ENCODE measurements around the gene TMEM181. TPM values are rescaled to one million over a fixed set of nuclear protein-coding genes. Genes with fewer than 3 reads are reported as not detected.

TMEM181 gene
- total and polyA plus RNA-seq, 2 experiments from 2014 or later = 11.9 to 25.2 TPM

GRCh38 chr6:158559895-158560835 lies at the start of gene TMEM181 (continued):
- TF ChIP-seq ZNF331 (CRISPR knock-in tag; IDR thresholded peaks at IDR 0.05; ENCODE audit: low read depth) = no peak

GRCh38 chr6:158512809-158513208 lies 47.1 kb upstream of the TMEM181 start:
- peaks cover 11% of the 10 kb centered on the region; the same call in 2 of the 3 replicates for H3K4me1 Mint-ChIP-seq
- TF ChIP-seq EZH2phosphoT487 (IDR thresholded peaks at IDR 0.05; ENCODE audit: unreplicated experiment) = no peak
- TF ChIP-seq POLR2AphosphoS5 (IDR thresholded peaks at IDR 0.05; ENCODE audit: low read depth) = no peak
- no peak for TF ChIP-seq REST (IDR thresholded peaks at IDR 0.05; ENCODE audit: unreplicated experiment)
- TF ChIP-seq ETS1 (IDR thresholded peaks at IDR 0.05) = no peak
- no peak for TF ChIP-seq CTCF (conservative IDR thresholded peaks at IDR 0.05; ENCODE audit: low read depth in 2 of 2)
- no peak for TF ChIP-seq CREB1 (CRISPR knock-in tag; IDR thresholded peaks at IDR 0.05; ENCODE audit: low read depth)
- TF ChIP-seq NANOG (IDR thresholded peaks at IDR 0.05; ENCODE audit: borderline replicate concordance) = no peak
- no peak for TF ChIP-seq ZNF114 (CRISPR knock-in tag; IDR thresholded peaks at IDR 0.05)
- TF ChIP-seq EZH2 (IDR thresholded peaks at IDR 0.05; ENCODE audit: low read depth, unreplicated experiment) = no peak
- TF ChIP-seq ZNF331 (CRISPR knock-in tag; IDR thresholded peaks at IDR 0.05; ENCODE audit: low read depth) = no peak
- H3K27ac Mint-ChIP-seq = no peak overlapping the region
- no peaks in the 10 kb centered on the region for H4K20me1 ChIP-seq (replicated peaks; ENCODE audit: insufficient read depth)
- DNase-seq (ENCODE audit: low spot score) (no peak), ATAC-seq (no peak)
- no peaks in the 10 kb centered on the region for H3K79me2 ChIP-seq (replicated peaks; ENCODE audit: insufficient read depth)
- peaks cover 26% of the 10 kb centered on the region for H3K27me3 Mint-ChIP-seq (ENCODE audit: insufficient read depth, low read depth, poor library complexity)
- H3K4me2 ChIP-seq = no peak overlapping the region
- H3K27ac ChIP-seq (ENCODE audit: low read depth) = no peak overlapping the region
- no peak overlapping the region for H3K4me3 ChIP-seq
- H2AFZ ChIP-seq = no peak overlapping the region
- no peak overlapping the region for H3K4me3 Mint-ChIP-seq
- no peaks in the 10 kb centered on the region for H3K36me3 Mint-ChIP-seq (ENCODE audit: low read depth)
- H3K9me3 Mint-ChIP-seq = no peaks in the 10 kb centered on the region
- H3K27me3 ChIP-seq (ENCODE audit: insufficient read depth) = peaks cover 19% of the 10 kb centered on the region
- H3K4me1 ChIP-seq (ENCODE audit: insufficient read depth) = peaks cover 3% of the 10 kb centered on the region; the same call in 1 of the 2 replicates
- H3K36me3 ChIP-seq (ENCODE audit: insufficient read depth) = no peaks in the 10 kb centered on the region
- H3K9me2 ChIP-seq (ENCODE audit: insufficient read depth) = no peaks in the 10 kb centered on the region
- 0 out of 2 replicates have a peak, but pooled peaks cover 7% of the 10 kb centered on the region for H3F3A ChIP-seq (replicated peaks; ENCODE audit: low read depth)

Data from GM23338 (cell line).